Spleen (tissue), 7 donors: Measurements from ENCODE around the gene NARS2.
A peak's percentile ranks its signal among the peaks of the same experiment; 100 is the strongest.

Source experiments
- CTCF ChIP-seq, 11 experiments: fragments of 200-600 bp in 7 of 11; fragments of 450-650 bp in 4 of 11; sonication (generic) in 4 of 11; IDR thresholded peaks in 8 of 11; conservative IDR thresholded peaks in 3 of 11; 1 replicate in 7 of 11; 2 replicates in 4 of 11; pipeline versions ENCODE4 v1.4.0 to v1.8.0; 2016 to 2021; ENCODE audit warnings: antibody characterized with exemption in 11 of 11, inconsistent platforms in 4 of 11, mild to moderate bottlenecking in 1 of 11
- POLR2A ChIP-seq, 3 donors: fragments of 450-650 bp; IDR thresholded peaks; one replicate each; pipeline ENCODE4 v1.5.1; 2017; ENCODE audit warnings: antibody characterized with exemption in 3 of 3, mild to moderate bottlenecking in 1 of 3
- donor health status: DM: no; HTN: no; CAD: no; lungs with moderate emphysema.
- donor health status: DM: no; HTN: no; CAD: no.
- donor health status: DM: no; HTN: no; CAD: no.

GRCh38 chr11:78417888-78418583 lies 156.6 kb downstream of the NARS2 start:
- TF ChIP-seq CTCF (IDR thresholded peaks at IDR 0.05 in 8 of 11, conservative IDR thresholded peaks at IDR 0.05 in 3 of 11): peak in 3 of 11 experiments; percentile 16 to 55 (median 27)
- peak in 2 of 3 donors; percentile 3 to 44 for TF ChIP-seq POLR2A (IDR thresholded peaks at IDR 0.05)
